GM19239 (cell line): ENCODE results near the gene TBX2.
"Not testable (repeated sequence)": the region's sequence is repeated elsewhere in the genome, so short reads cannot be mapped to it uniquely, and the experiment has no call there.

Experiments
- DNase-seq: peaks from one replicate; pipeline ENCODE4 v3.0.0; 2011; ENCODE audit warnings: low spot score; ENCODE audit not compliant: insufficient read length
- FAIRE-seq: peaks from 2 replicates; lab custom pipeline; 2011; peaks lifted over from hg19 to GRCh38; lab: Jason Lieb, UNC

Gene TBX2

GRCh38 chr17:61423967-61424649 is 24.5 kb downstream of the TBX2 start:
- no peak for FAIRE-seq
- no peak for DNase-seq

DNA sequence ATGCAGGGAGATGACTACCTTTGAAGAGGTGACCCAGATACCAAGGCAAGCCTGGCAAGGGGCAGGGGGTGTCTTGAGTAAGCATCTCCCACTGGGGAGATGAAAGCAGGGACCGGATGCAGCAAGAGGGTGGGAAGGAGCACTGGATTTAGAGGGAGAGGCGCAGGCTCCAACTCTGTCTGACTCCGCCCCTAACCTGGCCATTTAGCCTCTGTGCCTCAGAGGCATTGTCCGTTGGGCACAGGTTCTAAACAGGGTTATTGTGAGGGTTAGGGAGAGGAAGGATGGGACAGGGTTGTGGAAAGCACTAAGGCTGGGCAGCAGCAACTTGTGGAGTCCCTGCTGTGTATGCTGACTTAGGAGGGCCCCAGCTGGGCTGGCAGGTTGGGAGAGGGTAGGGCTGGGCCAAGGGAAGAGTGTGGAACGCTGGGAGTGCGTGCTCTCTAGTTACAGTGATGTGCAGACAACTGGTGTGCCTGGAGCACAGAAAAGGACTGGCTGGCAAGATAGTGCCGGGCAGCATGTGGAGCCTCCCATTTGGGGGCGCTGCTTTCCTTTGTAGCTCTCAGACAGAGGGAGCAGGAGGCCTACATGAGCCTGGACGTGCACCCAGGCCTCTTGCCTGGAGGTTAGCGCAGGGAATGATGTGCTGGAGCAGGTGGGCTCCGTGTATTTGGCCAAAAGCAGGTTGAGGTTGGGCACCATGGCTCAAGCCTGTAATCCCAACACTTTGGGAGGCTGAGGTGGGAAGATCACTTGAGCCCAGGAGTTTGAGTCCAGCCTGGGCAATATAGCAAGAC is 26.2 kb downstream of the TBX2 start:
- FAIRE-seq (no peak), DNase-seq (no peak)

DNA sequence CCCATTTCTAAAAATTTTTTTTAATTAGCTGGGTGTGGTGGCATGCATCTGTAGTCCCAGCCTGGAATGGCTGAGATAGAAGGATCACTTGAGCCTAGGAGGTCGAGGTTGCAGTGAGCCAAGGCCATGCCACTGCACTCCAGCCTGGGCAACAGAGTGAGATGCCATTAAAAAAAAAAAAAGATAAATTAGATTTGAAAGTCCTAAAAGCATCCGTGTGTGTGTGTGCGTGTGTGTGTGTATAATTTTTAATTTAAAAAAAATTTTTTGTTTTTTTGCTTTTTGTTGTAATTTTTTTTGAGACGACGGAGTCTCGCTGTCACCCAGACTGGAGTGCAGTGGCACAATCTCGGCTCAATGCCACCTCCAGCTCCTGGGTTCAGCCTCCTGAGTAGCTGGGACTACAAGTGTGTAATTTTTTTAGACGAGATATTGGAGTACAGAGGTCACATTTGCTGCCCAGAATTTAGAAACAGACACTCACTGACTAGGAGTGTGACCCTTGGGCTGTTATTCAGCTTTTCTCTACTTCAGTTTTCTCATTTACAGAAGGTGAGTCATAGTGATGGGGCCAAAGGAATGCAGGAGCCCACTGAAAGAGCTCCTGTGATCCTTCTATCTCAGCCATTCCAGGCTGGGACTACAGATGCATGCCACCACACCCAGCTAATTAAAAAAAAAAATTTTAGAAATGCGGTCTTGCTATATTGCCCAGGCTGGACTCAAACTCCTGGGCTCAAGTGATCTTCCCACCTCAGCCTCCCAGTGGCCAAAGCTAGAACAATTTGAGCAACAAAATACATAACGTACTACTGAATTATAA is 27.1 kb downstream of the TBX2 start:
- no peak for DNase-seq
- FAIRE-seq, result no peak

- FAIRE-seq (no peak), DNase-seq (no peak)
Observed at GRCh38 chr17:61427567-61427966, 27.9 kb downstream of the TBX2 start.

DNA sequence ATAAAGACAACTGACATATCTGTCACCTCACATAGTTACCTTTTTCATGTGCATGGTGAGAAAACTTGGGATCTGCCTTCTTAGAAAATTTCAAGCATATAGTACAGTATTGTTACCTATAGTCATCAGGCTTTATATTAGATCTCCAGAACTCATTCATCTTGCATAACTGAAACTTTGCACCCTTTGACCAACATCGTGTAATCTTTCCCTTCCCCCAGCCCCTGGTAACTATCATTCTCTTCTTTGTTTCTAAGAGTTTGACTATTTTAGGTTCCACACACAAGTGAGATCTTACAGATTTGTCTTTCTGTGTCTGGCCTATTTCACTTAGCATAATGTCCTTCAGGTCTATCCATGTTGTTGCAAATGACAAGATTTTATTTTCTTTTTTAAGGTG is 29.6 kb downstream of the TBX2 start:
- DNase-seq, result no peak

DNA sequence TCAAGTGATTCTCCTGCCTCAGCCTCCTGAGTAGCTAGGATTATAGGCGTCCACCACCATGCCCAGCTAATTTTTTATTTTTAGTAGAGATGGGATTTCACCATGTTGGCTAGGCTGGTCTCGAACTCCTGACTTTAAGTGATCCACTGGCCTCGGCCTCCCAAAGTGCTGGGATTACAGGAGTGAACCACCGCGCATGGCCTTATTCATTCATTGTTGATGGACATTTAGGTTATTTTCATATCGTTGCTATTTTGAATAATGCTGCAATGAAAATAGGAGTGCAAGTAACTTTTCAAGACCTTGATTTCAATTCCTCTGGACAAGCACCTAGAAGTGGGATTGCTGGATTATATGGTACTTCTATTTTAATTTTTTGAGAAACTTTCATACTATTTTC is 30.2 kb downstream of the TBX2 start:
- not testable (repeated sequence) for FAIRE-seq, DNase-seq

More for the DNA sequence above, 29.6 kb downstream of the TBX2 start:
- FAIRE-seq, result no peak

GRCh38 chr17:61431594-61432311 is 32.1 kb downstream of the TBX2 start:
- DNase-seq, result no peak
- no peak for FAIRE-seq

- FAIRE-seq (no peak), DNase-seq (no peak)
Observed at GRCh38 chr17:61436273-61436672, 36.6 kb downstream of the TBX2 start.

DNA sequence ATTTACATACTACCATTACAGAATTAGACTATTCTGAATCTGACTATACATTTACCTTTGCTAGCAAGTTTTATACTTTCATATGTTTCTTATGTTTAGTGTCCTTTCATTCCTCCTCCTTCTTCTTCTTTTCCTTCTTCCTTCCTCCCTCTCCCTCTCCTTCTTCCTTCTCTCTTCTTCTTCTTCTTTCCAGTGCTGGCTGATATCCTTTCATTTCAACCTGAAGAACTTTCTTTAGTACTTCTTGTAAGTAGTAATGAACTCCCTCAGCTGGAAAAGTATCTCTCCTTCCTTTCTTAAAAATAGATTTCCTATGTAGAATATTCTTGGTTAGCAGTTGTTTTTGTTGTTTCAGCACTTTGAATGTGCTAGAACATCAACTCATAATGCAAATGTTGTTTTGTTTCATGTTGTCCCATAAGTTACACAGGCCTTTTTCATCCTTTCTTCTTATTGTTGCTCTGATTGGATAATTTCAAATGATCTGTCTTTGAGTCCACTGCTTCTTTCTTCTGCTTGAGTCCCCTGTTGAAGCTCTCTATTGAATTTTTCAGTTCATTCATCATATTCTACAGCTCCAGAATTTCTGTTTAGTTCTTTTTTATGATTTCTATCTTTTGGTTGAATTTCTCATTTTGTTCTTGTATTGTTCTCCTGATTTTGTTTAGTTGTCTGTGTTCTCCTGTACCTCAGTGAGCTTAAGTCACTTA is 37.5 kb downstream of the TBX2 start:
- DNase-seq (no peak), FAIRE-seq (no peak)

DNA sequence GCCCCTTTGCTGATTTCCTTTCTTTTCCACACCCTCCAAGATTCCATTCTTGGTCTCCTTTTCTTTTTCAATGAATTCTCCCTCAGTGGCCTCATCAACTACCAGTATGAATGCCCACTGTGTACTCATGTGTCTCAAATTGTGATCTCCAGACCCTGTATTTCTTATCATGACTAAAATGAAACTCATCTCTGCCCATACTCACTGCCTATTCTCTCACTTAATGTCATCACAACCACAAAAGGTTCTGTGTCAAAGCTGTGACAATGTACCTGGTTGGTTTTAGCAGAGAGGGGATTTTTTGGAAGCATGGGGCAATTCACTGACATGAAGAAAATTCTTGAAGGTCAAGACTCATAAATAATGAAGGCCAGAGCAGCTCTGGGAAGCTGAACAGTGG is 41.1 kb downstream of the TBX2 start:
- FAIRE-seq (no peak), DNase-seq (no peak)

- FAIRE-seq, DNase-seq: not testable (repeated sequence)
Observed at GRCh38 chr17:61441507-61441906, 41.9 kb downstream of the TBX2 start.

DNA sequence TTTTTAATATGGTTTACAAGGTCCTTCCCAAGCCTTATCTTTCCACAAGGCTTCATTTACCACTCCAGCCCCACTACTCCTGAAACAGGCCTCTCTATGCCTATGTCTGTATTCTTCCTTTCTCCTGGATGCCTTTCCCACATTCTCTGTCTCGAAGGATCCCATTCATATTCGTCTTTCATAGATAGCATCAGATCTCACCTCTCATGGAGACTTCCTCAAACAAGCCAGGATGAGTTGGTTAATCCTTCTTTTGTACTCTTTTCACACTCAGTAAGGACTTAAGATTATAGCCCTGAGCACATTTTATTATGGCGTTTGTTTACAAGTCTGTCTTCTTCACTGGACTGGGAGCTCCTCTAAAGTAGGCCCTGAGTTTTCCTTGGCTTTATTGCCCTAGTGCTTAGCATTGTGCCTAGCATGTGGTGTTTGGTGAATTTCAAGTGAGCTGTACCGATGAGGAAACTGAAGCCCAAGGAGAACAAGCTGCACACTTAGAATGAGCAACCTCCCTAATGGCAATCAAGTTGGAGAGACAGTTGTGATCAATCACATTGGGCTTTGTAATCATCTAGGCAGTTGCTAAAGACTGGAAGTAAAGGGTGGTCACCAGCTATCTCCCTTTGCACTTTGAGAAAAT is 42.6 kb downstream of the TBX2 start:
- FAIRE-seq (no peak), DNase-seq (no peak)

- no peak for FAIRE-seq
- DNase-seq, result no peak
Observed at GRCh38 chr17:61442878-61443474, 43.3 kb downstream of the TBX2 start.

DNA sequence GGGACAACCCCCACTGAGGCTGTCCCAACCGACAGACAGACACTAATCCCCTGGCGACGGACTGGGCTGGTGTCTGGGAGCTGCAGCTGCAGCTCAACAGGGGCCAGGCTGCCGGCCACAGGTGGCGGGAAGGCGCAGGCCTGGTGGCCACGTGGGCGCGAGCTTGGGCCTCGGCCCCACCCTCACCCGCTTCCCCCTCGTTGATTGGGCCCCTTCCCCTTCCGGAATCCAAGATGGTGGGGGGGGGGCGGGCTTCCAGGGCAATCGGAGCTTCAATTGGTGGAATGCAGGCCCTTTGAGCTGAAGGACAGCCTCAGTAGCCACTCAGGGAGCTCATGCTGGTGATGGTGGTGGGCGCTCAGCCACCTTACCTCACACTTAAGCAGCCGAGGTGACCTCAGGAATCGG is 43.8 kb downstream of the TBX2 start:
- DNase-seq (no peak), FAIRE-seq (no peak)

- FAIRE-seq (no peak), DNase-seq (no peak)
Observed at GRCh38 chr17:61444075-61444474, 44.4 kb downstream of the TBX2 start.

DNA sequence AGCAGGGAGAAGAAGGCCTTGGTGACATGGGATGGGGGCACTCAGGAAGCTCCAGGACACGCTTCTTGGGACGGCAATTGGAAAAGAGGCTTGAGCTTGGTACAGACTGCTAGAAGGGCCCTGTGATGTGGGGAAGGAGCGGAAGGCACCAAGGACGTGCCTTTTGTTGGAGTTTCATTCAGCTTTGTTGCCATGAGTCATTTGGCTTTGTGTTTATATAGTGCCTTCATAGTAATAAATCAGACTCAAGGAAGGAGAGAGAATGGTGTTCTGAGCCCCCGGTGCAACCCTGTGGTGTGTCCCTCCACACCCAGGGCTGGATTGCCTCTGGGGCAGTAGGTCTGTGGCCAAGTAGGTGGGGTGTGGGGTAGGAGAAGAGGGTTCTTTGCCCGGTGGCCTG is 45.2 kb downstream of the TBX2 start:
- FAIRE-seq, result no peak
- no peak for DNase-seq

DNA sequence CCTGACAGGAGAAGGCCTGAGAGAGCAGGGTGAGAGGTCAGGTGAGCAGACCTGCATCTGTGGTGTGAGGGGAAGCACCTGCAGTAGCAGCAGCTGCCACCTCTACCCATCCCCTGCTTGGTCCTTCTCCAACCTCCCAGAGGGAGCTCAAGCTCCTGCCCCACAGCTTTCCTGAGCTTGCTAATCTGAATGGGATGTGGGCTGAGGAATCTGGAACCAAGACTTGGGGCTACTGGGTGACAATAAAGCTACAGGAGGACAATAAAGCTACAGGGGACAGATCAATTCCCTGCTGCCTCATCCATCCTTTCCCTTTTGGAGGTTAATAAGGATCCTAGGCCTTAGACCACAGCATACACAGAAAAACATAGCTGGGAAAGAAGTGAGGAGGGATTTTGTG is 47.7 kb downstream of the TBX2 start:
- FAIRE-seq (no peak), DNase-seq (no peak)

- no peak for FAIRE-seq
- DNase-seq, result no peak
Observed at GRCh38 chr17:61448042-61448441, 48.4 kb downstream of the TBX2 start.

DNA sequence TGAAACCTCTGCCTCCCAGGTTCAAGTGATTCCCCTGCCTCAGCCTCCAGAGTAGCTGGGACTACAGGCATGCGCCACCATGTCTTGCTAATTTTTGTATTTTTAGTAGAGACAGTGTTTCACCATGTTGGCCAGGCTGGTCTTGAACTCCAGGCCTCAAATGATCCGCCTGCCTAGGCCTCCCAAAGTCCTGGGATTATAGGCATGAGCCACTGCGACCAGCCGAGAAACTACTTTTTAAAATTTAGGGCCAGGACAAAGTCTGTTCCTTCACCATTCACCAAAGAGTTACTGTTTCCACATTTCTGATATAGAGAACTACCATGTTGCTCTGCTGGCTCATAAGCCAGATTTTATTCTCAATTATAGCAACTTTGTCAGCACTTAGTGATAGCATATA is 49.5 kb downstream of the TBX2 start:
- not testable (repeated sequence) for FAIRE-seq, DNase-seq
